K562 (cell line): ENCODE results near the gene TMEM176B. TPM values are rescaled to one million over a fixed set of nuclear protein-coding genes. Genes with fewer than 3 reads are reported as not detected.

Experiments used
- AFF1 ChIP-seq, 2 experiments: fragments of 450-650 bp; IDR thresholded peaks; 2 replicates each; pipeline ENCODE4 v1.6.1; 2018; ENCODE audit warnings: mild to moderate bottlenecking in 2 of 2, low read depth in 1 of 2; ENCODE audit not compliant: partially characterized antibody in 2 of 2
- ARID2 ChIP-seq: fragments of 450-650 bp; IDR thresholded peaks from 2 replicates; pipeline ENCODE4 v1.6.1; 2017; ENCODE audit warnings: antibody characterized with exemption, mild to moderate bottlenecking
- ATF1 ChIP-seq, 2 experiments: fragments of 450-650 bp in 1 of 2; IDR thresholded peaks; 2 replicates each; pipeline ENCODE4 v1.6.1; 2016; ENCODE audit warnings: missing compliant biosample characterization in 1 of 2, missing genetic modification characterization in 1 of 2
- CBFB ChIP-seq: sonication (generic); formaldehyde crosslinking; IDR thresholded peaks from 2 replicates; pipeline ENCODE4 v1.4.0; 2020; ENCODE audit warnings: mild to moderate bottlenecking, missing genetic modification reagents
- EGR1 ChIP-seq: fragments of 450-650 bp; conservative IDR thresholded peaks from 2 replicates; pipeline ENCODE4 v1.6.1; 2017; ENCODE audit warnings: mild to moderate bottlenecking
- ELF2 ChIP-seq: fragments of 250-450 bp; sonication (Bioruptor Pico); IDR thresholded peaks from 2 replicates; pipeline ENCODE4 v1.5.0; 2021; ENCODE audit warnings: mild to moderate bottlenecking
- ELF4 ChIP-seq: fragments of 450-650 bp; formaldehyde crosslinking; IDR thresholded peaks from 2 replicates; pipeline ENCODE4 v1.4.0; 2022; ENCODE audit warnings: missing genetic modification characterization
- ERF ChIP-seq: fragments of 450-650 bp; formaldehyde crosslinking; IDR thresholded peaks from 2 replicates; pipeline ENCODE4 v1.4.0; 2020; ENCODE audit warnings: mild to moderate bottlenecking, mixed read lengths
- HMGN3 ChIP-seq: IDR thresholded peaks from 2 replicates; pipeline ENCODE4 v1.6.1; 2011; ENCODE audit warnings: borderline replicate concordance, low read depth, mild to moderate bottlenecking, mixed read lengths, low read length; ENCODE audit not compliant: insufficient read length; ENCODE audit errors: extremely low read depth
- L3MBTL2 ChIP-seq: fragments of 450-650 bp; IDR thresholded peaks from 2 replicates; pipeline ENCODE4 v1.6.1; 2016; ENCODE audit warnings: mild to moderate bottlenecking, moderate library complexity
- MAFF ChIP-seq: IDR thresholded peaks from 2 replicates; pipeline ENCODE4 v1.6.1; 2012; ENCODE audit warnings: low read length, improper control_type of control experiment
- MECOM ChIP-seq: fragments of 250-450 bp; sonication (Bioruptor Pico); IDR thresholded peaks from 2 replicates; pipeline ENCODE4 v1.8.0; 2022; ENCODE audit warnings: inconsistent platforms
- MEIS2 ChIP-seq: fragments of 450-650 bp; IDR thresholded peaks from 2 replicates; pipeline ENCODE4 v1.6.1; 2014; ENCODE audit warnings: mild to moderate bottlenecking; ENCODE audit not compliant: partially characterized antibody
- NCOA6 ChIP-seq: fragments of 450-650 bp; IDR thresholded peaks from 2 replicates; pipeline ENCODE4 v1.6.1; 2017; ENCODE audit warnings: mild to moderate bottlenecking
- NFIX ChIP-seq: fragments of 250-450 bp; sonication (Bioruptor Pico); IDR thresholded peaks from 2 replicates; pipeline ENCODE4 v1.4.0; 2020; ENCODE audit warnings: low read depth, mild to moderate bottlenecking, moderate library complexity
- RBBP5 ChIP-seq: fragments of 200-600 bp; sonication (generic); IDR thresholded peaks from 2 replicates; pipeline ENCODE4 v1.6.1; 2012; ENCODE audit warnings: borderline replicate concordance, mild to moderate bottlenecking, low read length, control low read depth, inconsistent platforms; ENCODE audit not compliant: insufficient read depth, poor library complexity, severe bottlenecking
- SAP30 ChIP-seq: fragments of 200-600 bp; sonication (generic); IDR thresholded peaks from 2 replicates; pipeline ENCODE4 v1.6.1; 2012; ENCODE audit warnings: borderline replicate concordance, low read depth, mild to moderate bottlenecking, moderate library complexity, low read length, control low read depth, inconsistent platforms; ENCODE audit not compliant: insufficient read depth, poor library complexity, severe bottlenecking
- SUPT5H ChIP-seq: fragments of 450-650 bp; IDR thresholded peaks from 2 replicates; pipeline ENCODE4 v1.6.1; 2016
- TRIM24 ChIP-seq, 2 experiments: fragments of 450-650 bp; IDR thresholded peaks; 2 replicates each; pipeline ENCODE4 v1.6.1; 2016
- ZBTB26 ChIP-seq: fragments of 450-650 bp; formaldehyde crosslinking; IDR thresholded peaks from 2 replicates; pipeline ENCODE4 v1.4.0; 2022; ENCODE audit warnings: missing genetic modification characterization
- ZFPM2 ChIP-seq: fragments of 250-450 bp; sonication (Bioruptor Pico); IDR thresholded peaks from 2 replicates; pipeline ENCODE4 v1.5.1; 2022; ENCODE audit warnings: mild to moderate bottlenecking
- ZNF124 ChIP-seq: sonication (generic); formaldehyde crosslinking; IDR thresholded peaks from 2 replicates; pipeline ENCODE4 v1.8.1; 2022; ENCODE audit warnings: missing genetic modification reagents
- ZNF395 ChIP-seq: fragments of 200-800 bp; sonication (Bioruptor generic); IDR thresholded peaks from 2 replicates; pipeline ENCODE4 v1.6.1; 2017; ENCODE audit warnings: missing genetic modification characterization, missing compliant biosample characterization
- ZNF444 ChIP-seq: fragments of 250-450 bp; sonication (Bioruptor Pico); IDR thresholded peaks from 2 replicates; pipeline ENCODE4 v1.4.0; 2020; ENCODE audit warnings: mild to moderate bottlenecking, moderate library complexity
- polyA plus RNA-seq, 8 experiments: library from polyadenylated mRNA; depleted of rRNA in 4 of 8; stranded (reverse) in 5 of 8; unstranded in 3 of 8; fragments of >200 nt; fragmentation: Nextera tagmentation in 2 of 8; fragmentation: Illumina TruSeq in 1 of 8; extraction: Ambion mirVana in 2 of 8; extraction: Trizol in 1 of 8; gene quantifications; 2 replicates each; pipeline versions ENCODE4 v1.2.1 to v1.2.3, GENCODE V29; 2011 to 2014; ENCODE audit warnings: inconsistent platforms in 1 of 8, missing spikeins in 1 of 8
- total RNA-seq, 7 experiments: library from RNA; depleted of rRNA in 6 of 7; stranded (reverse); fragments of >200 nt in 6 of 7; fragmentation: Illumina TruSeq in 2 of 7; extraction: Trizol in 2 of 7; gene quantifications; 2 replicates each; pipeline versions ENCODE4 v1.2.1 to v1.2.3, GENCODE V29; 2011 to 2021; ENCODE audit warnings: low replicate concordance in 1 of 7

TMEM176B gene
- total and polyA plus RNA-seq, 9 of the 15 experiments (the other 6 are each of a cell fraction or from before 2014, with no cell fraction given), result 0.19 to 0.60 TPM; not detected in 7

GRCh38 chr7:150824379-150825177, 24.4 kb upstream of the TMEM176B start (continued):
- TF ChIP-seq ZBTB26 (CRISPR knock-in tag) (no peak), ZNF395 (CRISPR knock-in tag) (peak; percentile 59; the same call in 1 of the 2 replicates), RBBP5 (no peak), ATF1 (CRISPR knock-in tag; IDR thresholded peaks at IDR 0.05) (no peak), ATF1 (tag; IDR thresholded peaks at IDR 0.05) (no peak), NCOA6 (no peak), ZNF124 (CRISPR knock-in tag) (no peak), AFF1 (IDR thresholded peaks at IDR 0.05; ENCODE audit: low read depth in 1 of 2, partially characterized antibody in 2 of 2) (no peak), HMGN3 (no peak), NFIX (CRISPR knock-in tag) (no peak), SAP30 (no peak), ZFPM2 (CRISPR knock-in tag) (no peak), L3MBTL2 (peak; percentile 76), TRIM24 (IDR thresholded peaks at IDR 0.05) (peak; percentile 35 to 40; a peak in 1 of 4 replicates), SUPT5H (no peak), CBFB (CRISPR knock-in tag) (no peak), ELF2 (CRISPR knock-in tag) (no peak), MECOM (CRISPR knock-in tag) (no peak), EGR1 (no peak), ARID2 (no peak), MEIS2 (no peak), ERF (CRISPR knock-in tag) (no peak), MAFF (no peak), ELF4 (CRISPR knock-in tag) (no peak), ZNF444 (CRISPR knock-in tag) (no peak)
